ENCODE measurements around the gene BMPR1B.
A peak's percentile ranks its signal among the peaks of the same experiment; 100 is the strongest.

Gene BMPR1B

DNA sequence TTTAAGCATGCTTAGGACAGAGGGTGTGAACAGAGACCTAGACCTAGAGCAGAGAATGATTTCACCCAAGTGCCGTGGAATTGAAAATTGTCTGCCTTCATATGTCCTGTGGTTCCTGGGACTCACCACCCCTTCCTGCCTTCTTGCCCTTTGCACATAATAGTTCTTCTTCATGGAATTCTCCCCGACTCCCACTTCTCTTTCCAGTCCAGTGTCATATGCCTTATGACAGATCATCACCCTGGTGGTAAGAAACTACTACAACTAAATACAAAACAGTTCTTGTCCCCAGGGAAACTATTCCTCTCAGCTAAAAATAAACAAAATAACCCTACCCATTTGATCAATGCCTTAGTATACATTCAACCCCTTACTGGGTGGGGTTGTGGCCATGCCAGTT is 43.3 kb downstream of the BMPR1B start:
- TF ChIP-seq YY2 (tag by site-specific recombination; IDR thresholded peaks at IDR 0.05), result no peak
- TF ChIP-seq ZNF664 (tag by site-specific recombination; IDR thresholded peaks at IDR 0.05), result no peak
- no peak for TF ChIP-seq ZNF132 (tag by site-specific recombination; IDR thresholded peaks at IDR 0.05; ENCODE audit: borderline replicate concordance)
- TF ChIP-seq ZNF169 (tag by site-specific recombination; IDR thresholded peaks at IDR 0.05), result no peak
- TF ChIP-seq, protein P1, sequence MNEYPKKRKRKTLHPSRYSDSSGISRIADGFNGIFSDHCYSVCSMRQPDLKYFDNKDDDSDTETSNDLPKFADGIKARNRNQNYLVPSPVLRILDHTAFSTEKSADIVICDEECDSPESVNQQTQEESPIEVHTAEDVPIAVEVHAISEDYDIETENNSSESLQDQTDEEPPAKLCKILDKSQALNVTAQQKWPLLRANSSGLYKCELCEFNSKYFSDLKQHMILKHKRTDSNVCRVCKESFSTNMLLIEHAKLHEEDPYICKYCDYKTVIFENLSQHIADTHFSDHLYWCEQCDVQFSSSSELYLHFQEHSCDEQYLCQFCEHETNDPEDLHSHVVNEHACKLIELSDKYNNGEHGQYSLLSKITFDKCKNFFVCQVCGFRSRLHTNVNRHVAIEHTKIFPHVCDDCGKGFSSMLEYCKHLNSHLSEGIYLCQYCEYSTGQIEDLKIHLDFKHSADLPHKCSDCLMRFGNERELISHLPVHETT (tag by site-specific recombination; IDR thresholded peaks at IDR 0.05), result no peak
- peaks cover 8% of the 10 kb centered on the region for H3K4me1 ChIP-seq (ENCODE audit: control insufficient read depth, insufficient read depth, low read length)
- H3K36me3 ChIP-seq (ENCODE audit: control insufficient read depth in 2 of 2, insufficient read depth in 1 of 2, low read length in 2 of 2), result no peaks in the 10 kb centered on the region
- no peaks in the 10 kb centered on the region for H3K9me3 ChIP-seq (ENCODE audit: control insufficient read depth, insufficient read depth, low read depth, low read length)
- H3K27ac ChIP-seq (ENCODE audit: extremely low read depth, low read depth, low read length), result no peak overlapping the region
- no peak overlapping the region for H3K4me3 ChIP-seq (ENCODE audit: low read depth, low read length)
- ChIA-PET POLR2A (no interaction called here), CTCF (interaction anchor here (0.5 kb wide), 1 partner anchor 294 kb away, joined by 4 read pairs; no protein-coding TSS in a partner anchor)

DNA sequence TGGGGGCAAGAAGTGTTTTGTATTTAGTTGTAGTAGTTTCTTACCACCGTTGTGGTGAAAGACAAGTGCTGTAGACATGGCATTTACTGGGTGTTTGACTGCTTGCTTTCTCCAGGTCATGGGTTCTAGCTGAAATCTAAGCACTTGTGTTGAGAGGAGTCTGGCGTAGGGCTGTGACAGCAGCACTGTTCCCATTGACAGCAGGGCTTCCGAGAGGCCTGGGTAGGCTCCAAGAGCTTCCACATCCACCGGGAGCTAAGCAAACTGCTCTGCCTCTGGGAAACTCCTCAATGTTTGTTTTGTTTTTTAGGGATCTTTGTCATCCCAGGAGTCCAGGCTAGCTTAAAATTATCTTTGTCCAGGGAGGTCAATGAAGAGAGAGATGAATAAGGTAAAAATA is 44.3 kb downstream of the BMPR1B start:
- no peak for TF ChIP-seq ZBTB10 (tag by site-specific recombination; IDR thresholded peaks at IDR 0.05)
- peak; percentile 51; the same call in 1 of the 2 replicates for TF ChIP-seq ZNF600 (tag by site-specific recombination; IDR thresholded peaks at IDR 0.05)
- no peak for TF ChIP-seq ZBTB48 (tag by site-specific recombination; IDR thresholded peaks at IDR 0.05)
- no peak for TF ChIP-seq ZNF623 (tag by site-specific recombination; IDR thresholded peaks at IDR 0.05)
- TF ChIP-seq OSR2 (tag by site-specific recombination; IDR thresholded peaks at IDR 0.05), result peak; percentile 78

GRCh38 chr4:94803181-94803580 is 45.4 kb downstream of the BMPR1B start:
- ChIA-PET CTCF (no interaction called here), POLR2A (no interaction called here)
- Histone ChIP-seq H3K4me3 (ENCODE audit: low read depth, low read length) (no peak overlapping the region), H3K36me3 (ENCODE audit: control insufficient read depth in 2 of 2, insufficient read depth in 1 of 2, low read length in 2 of 2) (no peaks in the 10 kb centered on the region), H3K4me1 (ENCODE audit: control insufficient read depth, insufficient read depth, low read length) (peaks cover 8% of the 10 kb centered on the region), H3K9me3 (ENCODE audit: control insufficient read depth, insufficient read depth, low read depth, low read length) (no peaks in the 10 kb centered on the region), H3K27ac (ENCODE audit: extremely low read depth, low read depth, low read length) (no peak overlapping the region)
- TF ChIP-seq ZNF311 (tag by site-specific recombination; IDR thresholded peaks at IDR 0.05; ENCODE audit: borderline replicate concordance) (no peak), ZBTB17 (tag by site-specific recombination; IDR thresholded peaks at IDR 0.05) (0 out of 2 replicates have a peak, but pooled peaks have one; percentile 23), ZNF600 (tag by site-specific recombination; IDR thresholded peaks at IDR 0.05) (0 out of 2 replicates have a peak, but pooled peaks have one; percentile 21)

More for the DNA sequence above, 44.3 kb downstream of the BMPR1B start:
- ChIA-PET CTCF (no interaction called here), POLR2A (no interaction called here)
- H3K4me3 ChIP-seq (ENCODE audit: low read depth, low read length), result no peak overlapping the region
- H3K9me3 ChIP-seq (ENCODE audit: control insufficient read depth, insufficient read depth, low read depth, low read length), result no peaks in the 10 kb centered on the region
- no peak overlapping the region for H3K27ac ChIP-seq (ENCODE audit: extremely low read depth, low read depth, low read length)
- H3K4me1 ChIP-seq (ENCODE audit: control insufficient read depth, insufficient read depth, low read length), result peaks cover 8% of the 10 kb centered on the region
- no peaks in the 10 kb centered on the region for H3K36me3 ChIP-seq (ENCODE audit: control insufficient read depth in 2 of 2, insufficient read depth in 1 of 2, low read length in 2 of 2)

DNA sequence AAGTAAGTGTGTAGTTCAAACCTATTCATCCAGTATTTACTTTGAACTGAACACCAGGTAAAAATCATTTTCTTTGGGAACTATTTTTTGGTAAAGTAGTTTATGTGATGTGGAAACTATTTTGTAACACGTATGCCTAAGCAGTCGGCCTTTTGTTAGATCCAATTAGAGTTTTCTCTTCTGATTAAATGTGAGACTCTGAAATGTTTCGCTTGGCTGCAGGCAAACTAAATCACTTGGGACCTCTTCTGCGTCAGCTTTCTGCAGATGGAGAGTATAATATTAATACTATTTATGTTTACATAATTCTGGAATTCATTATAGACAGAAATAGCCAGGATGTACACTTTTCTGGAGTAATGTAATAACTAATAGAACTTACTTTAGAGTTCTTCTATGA is 46.9 kb downstream of the BMPR1B start:
- Histone ChIP-seq H3K27ac (ENCODE audit: extremely low read depth, low read depth, low read length) (no peak overlapping the region), H3K4me3 (ENCODE audit: low read depth, low read length) (no peak overlapping the region), H3K9me3 (ENCODE audit: control insufficient read depth, insufficient read depth, low read depth, low read length) (no peaks in the 10 kb centered on the region), H3K36me3 (ENCODE audit: control insufficient read depth in 2 of 2, insufficient read depth in 1 of 2, low read length in 2 of 2) (no peaks in the 10 kb centered on the region), H3K4me1 (ENCODE audit: control insufficient read depth, insufficient read depth, low read length) (peaks cover 3% of the 10 kb centered on the region; the same call in 1 of the 2 replicates)
- TF ChIP-seq PRDM6 (tag by site-specific recombination; IDR thresholded peaks at IDR 0.05) (peak; percentile 72), KLF16 (tag by site-specific recombination; IDR thresholded peaks at IDR 0.05) (no peak)
- CTCF ChIA-PET, result interaction anchor here (0.6 kb wide), 1 partner anchor 320 kb away, joined by 3 read pairs; no protein-coding TSS in a partner anchor
- POLR2A ChIA-PET, result no interaction called here

Measured in HEK293 (cell line).